GM21515 (cell line): Measurements from ENCODE around the gene GALK2.
"Not testable (repeated sequence)": the region's sequence is repeated elsewhere in the genome, so short reads cannot be mapped to it uniquely, and the experiment has no call there.

Experiments
- ATAC-seq: cut with Tn5 transposase; IDR thresholded peaks from one replicate; pipeline ENCODE4 v1.9.1; 2021; ENCODE audit not compliant: unreplicated experiment

GALK2 gene

GRCh38 chr15:49215768-49216739 is 46.0 kb downstream of the GALK2 start:
- ATAC-seq = peak; percentile 97

GRCh38 chr15:49223536-49224274 is 53.7 kb downstream of the GALK2 start:
- no peak for ATAC-seq

- ATAC-seq = no peak
Measured at GRCh38 chr15:49225572-49226281, 55.7 kb downstream of the GALK2 start.

- ATAC-seq = no peak
Measured at GRCh38 chr15:49227602-49228001, 57.6 kb downstream of the GALK2 start.

- no peak for ATAC-seq
Measured at GRCh38 chr15:49229922-49230321, 59.9 kb downstream of the GALK2 start.

GRCh38 chr15:49232236-49232806 is 62.3 kb downstream of the GALK2 start:
- ATAC-seq = no peak

- peak; percentile 75 for ATAC-seq
Measured at GRCh38 chr15:49235446-49236124, 65.5 kb downstream of the GALK2 start.

GRCh38 chr15:49236869-49237268 is 66.8 kb downstream of the GALK2 start:
- ATAC-seq = no peak

- ATAC-seq = no peak
Measured at GRCh38 chr15:49238342-49238741, 68.3 kb downstream of the GALK2 start.

GRCh38 chr15:49239105-49239504 is 69.1 kb downstream of the GALK2 start:
- ATAC-seq = no peak

- ATAC-seq = no peak
Measured at GRCh38 chr15:49242820-49243219, 72.8 kb downstream of the GALK2 start.

- ATAC-seq = no peak
Measured at GRCh38 chr15:49247556-49248110, 77.6 kb downstream of the GALK2 start.

- ATAC-seq = no peak
Measured at GRCh38 chr15:49248291-49248690, 78.2 kb downstream of the GALK2 start.

GRCh38 chr15:49255966-49256759 is 86.1 kb downstream of the GALK2 start:
- no peak for ATAC-seq

- not testable (repeated sequence) for ATAC-seq
Measured at GRCh38 chr15:49265117-49265516, 95.1 kb downstream of the GALK2 start.

- no peak for ATAC-seq
Measured at GRCh38 chr15:49265911-49266310, 95.9 kb downstream of the GALK2 start.

- ATAC-seq = no peak
Measured at GRCh38 chr15:49270541-49271421, 100.7 kb downstream of the GALK2 start.

GRCh38 chr15:49273734-49274318 is 103.8 kb downstream of the GALK2 start:
- ATAC-seq = no peak
